Measurements from ENCODE around the gene PCDHGA1.
"Not testable (repeated sequence)": the region's sequence is repeated elsewhere in the genome, so short reads cannot be mapped to it uniquely, and the experiment has no call there.

The PCDHGA1 gene

GRCh38 chr5:141412854-141413539, 82.7 kb downstream of the PCDHGA1 start, which contains the start of gene PCDHGA10:
Gene PCDHGA10 (plus strand): TSS chr5:141412987. CDS start chr5:141413176, 189 bp downstream.
- peak within 1 kb of the TSS; percentile 58 for H3K4me3 ChIP-seq (ENCODE audit: control insufficient read depth, low read depth, low read length)
- peak; percentile 80 for DNase-seq (ENCODE audit: low read depth)
- TF ChIP-seq CTCF (conservative IDR thresholded peaks at IDR 0.05; ENCODE audit: control insufficient read depth, insufficient read depth, low read depth, low read length), result peak; percentile 76

GRCh38 chr5:141413540-141414069, 83.3 kb downstream of the PCDHGA1 start:
- TF ChIP-seq CTCF (conservative IDR thresholded peaks at IDR 0.05; ENCODE audit: control insufficient read depth, insufficient read depth, low read depth, low read length), result no peak
- no peak for DNase-seq (ENCODE audit: low read depth)

GRCh38 chr5:141414548-141415274, 84.4 kb downstream of the PCDHGA1 start:
- DNase-seq (ENCODE audit: low read depth); H3K4me3 ChIP-seq (ENCODE audit: control insufficient read depth, low read depth, low read length): not testable (repeated sequence)

More at GRCh38 chr5:141413540-141414069, 83.3 kb downstream of the PCDHGA1 start:
- H3K4me3 ChIP-seq (ENCODE audit: control insufficient read depth, low read depth, low read length), result peak overlapping the region; percentile 58

- DNase-seq (ENCODE audit: low read depth); H3K4me3 ChIP-seq (ENCODE audit: control insufficient read depth, low read depth, low read length): not testable (repeated sequence)
Measured at GRCh38 chr5:141415275-141415618, 84.9 kb downstream of the PCDHGA1 start.

GRCh38 chr5:141417494-141418172, 87.3 kb downstream of the PCDHGA1 start, which contains the start of gene PCDHGB7:
Gene PCDHGB7 (plus strand): TSS chr5:141417677. CDS start chr5:141417860, 183 bp downstream.
- DNase-seq (ENCODE audit: low read depth), result peak; percentile 84
- TF ChIP-seq CTCF (conservative IDR thresholded peaks at IDR 0.05; ENCODE audit: control insufficient read depth, insufficient read depth, low read depth, low read length), result peak; percentile 81
- H3K4me3 ChIP-seq (ENCODE audit: control insufficient read depth, low read depth, low read length), result peak within 1 kb of the TSS; percentile 52

GRCh38 chr5:141419074-141419880, 89.0 kb downstream of the PCDHGA1 start:
- no peak overlapping the region for H3K4me3 ChIP-seq (ENCODE audit: control insufficient read depth, low read depth, low read length)
- no peak for DNase-seq (ENCODE audit: low read depth)

More at GRCh38 chr5:141419074-141419880, 89.0 kb downstream of the PCDHGA1 start:
- TF ChIP-seq CTCF (conservative IDR thresholded peaks at IDR 0.05; ENCODE audit: control insufficient read depth, insufficient read depth, low read depth, low read length), result no peak

Measured in fibroblast of mammary gland (primary cell).